Measurements from ENCODE around the gene ATXN7L3. TPM values are rescaled to one million over a fixed set of nuclear protein-coding genes. Genes with fewer than 3 reads are reported as not detected.

ATXN7L3 gene
- total RNA-seq, 1 experiment from 2014 or later = 59.3 TPM

DNA sequence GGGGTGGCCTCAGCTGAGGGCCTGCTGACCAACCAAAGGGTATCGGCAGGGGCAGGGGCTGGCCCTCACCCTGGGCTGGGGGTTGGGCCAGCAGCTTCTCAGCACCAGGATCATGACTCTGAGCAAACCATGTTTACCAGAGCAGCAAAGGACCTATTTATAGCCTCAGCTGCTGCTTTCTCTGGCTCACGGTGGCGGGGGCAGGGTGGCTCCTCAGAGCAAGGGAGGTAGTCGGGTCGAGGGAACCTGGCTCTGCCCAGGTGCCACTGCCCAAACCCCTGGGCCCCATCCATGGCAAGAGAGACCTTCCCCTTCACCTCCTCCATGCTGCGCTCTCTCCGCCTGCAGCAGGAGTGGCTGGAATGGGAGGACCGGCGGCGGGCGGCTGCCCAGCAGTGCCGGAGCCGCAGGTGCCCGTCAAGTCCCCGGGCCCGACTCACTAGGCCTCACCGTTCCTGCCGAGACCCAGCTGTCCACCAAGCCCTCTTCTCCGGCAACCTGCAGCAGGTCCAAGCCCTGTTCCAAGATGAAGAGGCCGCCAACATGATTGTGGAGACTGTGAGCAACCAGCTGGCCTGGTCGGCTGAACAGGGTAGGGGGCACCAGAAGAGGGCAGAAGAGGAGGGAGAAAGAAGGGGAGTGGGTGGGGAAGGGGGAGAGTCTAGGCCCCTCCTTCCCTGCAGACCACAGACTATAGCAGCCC lies 29.0 kb downstream of the ATXN7L3 start, which contains the start of gene ASB16:
ASB16 (plus strand) TSS at position 206 of the 703 bp plus-strand sequence; CDS start at position 292, 86 bp downstream.
- intact Hi-C loops (cut with micrococcal nuclease; ENCODE audit: unreplicated experiment) = no loop called here
- no peaks in the 10 kb centered on the region for H3K9me3 ChIP-seq (ENCODE audit: insufficient read depth, low read depth)
- H3K4me3 ChIP-seq = no peak within 1 kb of the TSS
- no peak within 1 kb of the TSS for H2AFZ ChIP-seq
- no peaks in the 10 kb centered on the region for H3K36me3 ChIP-seq (ENCODE audit: low read depth)
- TF ChIP-seq EZH2 (IDR thresholded peaks at IDR 0.05; ENCODE audit: low read depth) = no peak
- TF ChIP-seq, protein P1, sequence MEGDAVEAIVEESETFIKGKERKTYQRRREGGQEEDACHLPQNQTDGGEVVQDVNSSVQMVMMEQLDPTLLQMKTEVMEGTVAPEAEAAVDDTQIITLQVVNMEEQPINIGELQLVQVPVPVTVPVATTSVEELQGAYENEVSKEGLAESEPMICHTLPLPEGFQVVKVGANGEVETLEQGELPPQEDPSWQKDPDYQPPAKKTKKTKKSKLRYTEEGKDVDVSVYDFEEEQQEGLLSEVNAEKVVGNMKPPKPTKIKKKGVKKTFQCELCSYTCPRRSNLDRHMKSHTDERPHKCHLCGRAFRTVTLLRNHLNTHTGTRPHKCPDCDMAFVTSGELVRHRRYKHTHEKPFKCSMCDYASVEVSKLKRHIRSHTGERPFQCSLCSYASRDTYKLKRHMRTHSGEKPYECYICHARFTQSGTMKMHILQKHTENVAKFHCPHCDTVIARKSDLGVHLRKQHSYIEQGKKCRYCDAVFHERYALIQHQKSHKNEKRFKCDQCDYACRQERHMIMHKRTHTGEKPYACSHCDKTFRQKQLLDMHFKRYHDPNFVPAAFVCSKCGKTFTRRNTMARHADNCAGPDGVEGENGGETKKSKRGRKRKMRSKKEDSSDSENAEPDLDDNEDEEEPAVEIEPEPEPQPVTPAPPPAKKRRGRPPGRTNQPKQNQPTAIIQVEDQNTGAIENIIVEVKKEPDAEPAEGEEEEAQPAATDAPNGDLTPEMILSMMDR (conservative IDR thresholded peaks at IDR 0.05) = no peak
- no peaks in the 10 kb centered on the region for H4K20me1 ChIP-seq (ENCODE audit: insufficient read depth)
- no peak within 1 kb of the TSS for H3K4me2 ChIP-seq
- no peak within 1 kb of the TSS for H3K27ac ChIP-seq
- ChIA-PET POLR2A (ENCODE audit: unreplicated experiment) (no interaction called here), CTCF (no interaction called here)
- H3K27me3 ChIP-seq (ENCODE audit: insufficient read depth, low read depth) = no peaks in the 10 kb centered on the region
- no peaks in the 10 kb centered on the region for H3K9me2 ChIP-seq (ENCODE audit: insufficient read depth)
- no peaks in the 10 kb centered on the region for H3K79me2 ChIP-seq (ENCODE audit: low read depth)
- peaks cover 4% of the 10 kb centered on the region; the same call in 1 of the 2 replicates for H3F3A ChIP-seq (ENCODE audit: insufficient read depth, low read depth)
- DNase-seq = no peak
- no TSS peak for BruUV-seq (replicated peaks)
- H3K4me1 ChIP-seq (replicated peaks; ENCODE audit: insufficient read depth) = no peaks in the 10 kb centered on the region

DNA sequence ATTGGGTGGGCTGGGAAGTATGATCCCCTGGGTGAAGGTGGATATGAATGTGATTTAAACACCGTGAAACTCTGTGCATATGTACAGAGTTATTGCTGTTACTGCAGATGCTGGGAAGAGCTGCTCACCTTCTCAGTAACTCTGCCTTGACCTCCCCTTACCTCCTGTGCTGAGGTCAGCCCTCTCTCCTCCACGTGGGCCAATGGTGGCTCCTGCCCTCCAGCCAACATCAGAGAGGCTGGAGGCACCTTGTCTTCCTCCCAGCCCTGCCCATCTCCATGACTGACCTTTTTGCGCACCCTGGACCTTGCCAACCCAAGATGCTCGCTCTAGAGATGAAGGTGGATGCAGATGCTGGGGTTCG lies 29.6 kb downstream of the ATXN7L3 start:
- POLR2A ChIA-PET (ENCODE audit: unreplicated experiment) = no interaction called here
- Histone ChIP-seq H3K4me2 (no peak overlapping the region), H3K4me1 (replicated peaks; ENCODE audit: insufficient read depth) (no peaks in the 10 kb centered on the region), H4K20me1 (ENCODE audit: insufficient read depth) (no peaks in the 10 kb centered on the region), H3K36me3 (ENCODE audit: low read depth) (no peaks in the 10 kb centered on the region), H2AFZ (no peak overlapping the region), H3F3A (ENCODE audit: insufficient read depth, low read depth) (no peaks in the 10 kb centered on the region), H3K9me3 (ENCODE audit: insufficient read depth, low read depth) (no peaks in the 10 kb centered on the region), H3K4me3 (no peak overlapping the region), H3K27me3 (ENCODE audit: insufficient read depth, low read depth) (no peaks in the 10 kb centered on the region), H3K9me2 (ENCODE audit: insufficient read depth) (no peaks in the 10 kb centered on the region), H3K79me2 (ENCODE audit: low read depth) (no peaks in the 10 kb centered on the region), H3K27ac (no peak overlapping the region)
- no peak for DNase-seq
- intact Hi-C loops (cut with micrococcal nuclease; ENCODE audit: unreplicated experiment) = no loop called here
- no TSS peak for BruUV-seq (replicated peaks)
- CTCF ChIA-PET = no interaction called here
- no peak for TF ChIP-seq EZH2 (IDR thresholded peaks at IDR 0.05; ENCODE audit: low read depth)
- TF ChIP-seq, protein P1 (conservative IDR thresholded peaks at IDR 0.05) = no peak

DNA sequence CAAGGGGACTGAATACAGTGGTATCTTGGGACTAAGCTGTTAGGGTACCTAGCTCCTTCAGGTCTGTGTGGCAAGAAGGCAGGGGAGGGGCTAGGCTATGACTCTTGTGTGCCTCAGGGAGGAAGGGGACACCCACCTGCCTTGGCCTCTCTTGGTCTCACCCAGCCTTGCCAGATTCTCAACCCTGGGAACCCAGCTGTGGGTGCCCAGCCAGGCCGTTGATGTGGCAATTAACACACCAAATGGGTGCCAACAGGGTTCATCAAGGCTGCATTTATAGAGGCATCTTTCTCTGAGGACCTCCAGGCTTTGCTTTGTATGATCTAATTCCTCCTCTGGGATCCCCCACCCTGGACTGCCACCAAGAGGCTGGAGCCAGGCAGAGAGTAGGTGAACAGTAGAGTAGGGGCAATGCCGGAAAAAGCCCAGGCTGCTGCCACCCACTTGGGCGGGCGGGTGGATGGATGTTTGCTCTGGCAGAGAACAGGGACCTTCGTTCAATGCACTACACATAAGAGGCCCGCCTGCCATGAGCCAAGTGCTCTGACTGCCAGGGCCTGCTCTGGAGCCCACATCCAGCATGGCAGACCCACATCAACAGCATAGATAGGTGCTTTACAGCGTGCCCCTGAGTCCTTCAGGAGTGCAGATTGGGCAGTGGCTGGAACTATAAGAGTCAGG lies 32.4 kb downstream of the ATXN7L3 start:
- Histone ChIP-seq H3K27ac (no peak overlapping the region), H3K27me3 (ENCODE audit: insufficient read depth, low read depth) (no peaks in the 10 kb centered on the region), H3K9me3 (ENCODE audit: insufficient read depth, low read depth) (no peaks in the 10 kb centered on the region), H4K20me1 (ENCODE audit: insufficient read depth) (no peaks in the 10 kb centered on the region), H3K4me2 (no peak overlapping the region), H3K9me2 (ENCODE audit: insufficient read depth) (no peaks in the 10 kb centered on the region), H3F3A (ENCODE audit: insufficient read depth, low read depth) (no peaks in the 10 kb centered on the region; the same call in 1 of the 2 replicates), H3K4me1 (replicated peaks; ENCODE audit: insufficient read depth) (no peaks in the 10 kb centered on the region), H3K79me2 (ENCODE audit: low read depth) (no peaks in the 10 kb centered on the region), H2AFZ (no peak overlapping the region), H3K4me3 (no peak overlapping the region), H3K36me3 (ENCODE audit: low read depth) (no peaks in the 10 kb centered on the region)
- CTCF ChIA-PET = interaction anchor here (1.8 kb wide), 1 partner anchor 83 kb away, joined by 14 read pairs; no protein-coding TSS in a partner anchor
- BruUV-seq (replicated peaks) = no TSS peak
- POLR2A ChIA-PET (ENCODE audit: unreplicated experiment) = interaction anchor here (0.6 to 0.7 kb wide), 2 partner anchors 30 to 101 kb away, joined by 4 to 6 read pairs; no protein-coding TSS in a partner anchor
- no peak for TF ChIP-seq EZH2 (IDR thresholded peaks at IDR 0.05; ENCODE audit: low read depth)
- TF ChIP-seq, protein P1 (conservative IDR thresholded peaks at IDR 0.05) = no peak
- intact Hi-C loops (cut with micrococcal nuclease; ENCODE audit: unreplicated experiment) = no loop called here
- no peak for DNase-seq

All from PC-9 (cell line).